KBM-7 (cell line): ENCODE measurements around the gene IL12RB2.

Source experiments
- DNase-seq: peaks from one replicate; pipeline ENCODE4 v3.0.0-alpha.2; 2015
- in situ Hi-C: fragments of 300-500 bp; cut with MboI; formaldehyde crosslinking; loops from 2 replicates; pipeline ENCODE4 v1.14.3; 2020; ENCODE audit warnings: low sequenced_read_pairs, low pct_unique_long_range_greater_than_20kb, mixed read lengths

The IL12RB2 gene

DNA sequence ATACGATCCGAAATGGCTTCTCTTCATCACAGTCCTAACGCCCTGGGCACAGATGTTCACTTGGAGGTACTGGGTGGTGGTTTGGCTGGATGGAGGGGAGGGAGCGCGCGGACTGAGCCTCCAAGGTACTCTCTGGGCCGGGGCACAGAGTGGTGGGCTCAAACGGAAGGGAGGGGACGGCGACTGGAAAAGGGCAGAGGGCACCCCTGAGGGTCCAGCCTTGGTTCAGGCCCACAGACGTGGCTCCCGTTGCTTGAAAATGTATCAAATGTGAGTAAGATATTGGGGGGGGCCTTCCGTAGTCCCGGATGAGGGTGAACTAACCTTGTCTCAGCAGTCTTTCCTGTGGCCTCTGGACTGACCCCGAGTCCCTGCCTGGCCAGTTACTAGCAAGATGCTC is 463 bp downstream of the IL12RB2 start:
- in situ Hi-C loops: no loop called here
- DNase-seq: no peak

- in situ Hi-C loops: no loop called here
- DNase-seq: peak; percentile 32
Observed at GRCh38 chr1:67312615-67313014, 4.9 kb downstream of the IL12RB2 start.

GRCh38 chr1:67313934-67314671 is 6.4 kb downstream of the IL12RB2 start:
- no peak for DNase-seq
- in situ Hi-C loops: no loop called here

- in situ Hi-C loops: no loop called here
Observed at GRCh38 chr1:67314696-67315095, 7.0 kb downstream of the IL12RB2 start.

DNA sequence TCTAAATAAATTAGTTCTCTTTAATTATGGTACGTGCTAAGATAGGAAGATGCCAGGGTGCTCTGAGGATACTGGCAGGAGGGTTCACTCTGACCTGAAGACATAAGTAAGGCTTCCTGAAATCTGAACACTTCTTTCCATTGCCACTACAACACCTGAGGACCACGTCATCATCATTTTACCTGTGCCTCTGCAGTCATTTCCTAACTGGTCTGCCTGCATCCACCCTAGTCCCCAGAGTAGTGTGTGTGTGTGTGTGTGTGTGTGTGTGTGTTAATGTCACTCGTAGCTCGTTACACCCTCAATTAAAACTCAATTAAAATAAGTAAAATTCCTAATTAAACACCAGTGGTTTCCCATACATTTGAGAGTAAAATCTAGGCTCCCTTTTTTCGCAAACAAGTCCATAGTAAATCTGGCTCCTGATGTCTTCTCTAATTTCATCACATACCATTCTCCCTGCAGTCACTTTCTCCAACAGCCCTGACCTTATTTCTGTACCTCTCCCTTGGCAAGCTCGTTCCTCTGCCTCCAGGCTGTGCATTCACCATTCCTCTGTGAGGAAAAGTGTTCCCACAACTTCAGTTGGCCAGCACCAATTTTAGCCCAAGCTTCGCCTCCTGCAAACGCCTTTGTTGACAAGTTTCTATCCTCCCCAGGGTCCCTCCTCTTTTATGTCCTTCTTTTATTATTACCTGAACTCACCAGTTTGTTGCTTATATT is 8.7 kb downstream of the IL12RB2 start:
- in situ Hi-C loops: no loop called here
- DNase-seq: no peak

More at GRCh38 chr1:67314696-67315095, 7.0 kb downstream of the IL12RB2 start:
- no peak for DNase-seq

DNA sequence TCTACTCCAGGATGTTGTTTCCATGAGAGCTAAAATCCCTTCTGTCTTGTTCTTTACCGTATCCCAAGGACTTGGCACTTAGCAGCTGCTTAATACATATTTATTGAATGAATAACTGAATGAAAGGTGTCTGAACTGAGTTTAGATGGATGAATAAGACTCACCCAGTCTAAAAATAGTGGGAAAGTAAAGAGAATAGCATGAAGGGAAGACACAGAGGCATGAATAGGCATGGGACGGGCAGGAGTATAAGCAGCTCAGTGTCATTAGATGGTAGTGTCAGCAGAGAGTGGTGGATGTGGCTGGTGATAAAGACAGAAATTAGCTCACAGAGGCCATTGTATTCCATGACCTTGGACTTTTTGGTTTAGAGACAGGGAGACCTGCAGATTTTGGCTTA is 9.2 kb downstream of the IL12RB2 start:
- DNase-seq: no peak
- in situ Hi-C loops: no loop called here

- in situ Hi-C loops: no loop called here
- no peak for DNase-seq
Observed at GRCh38 chr1:67317803-67318202, 10.1 kb downstream of the IL12RB2 start.

GRCh38 chr1:67322442-67322841 is 14.8 kb downstream of the IL12RB2 start:
- in situ Hi-C loops: no loop called here
- no peak for DNase-seq

DNA sequence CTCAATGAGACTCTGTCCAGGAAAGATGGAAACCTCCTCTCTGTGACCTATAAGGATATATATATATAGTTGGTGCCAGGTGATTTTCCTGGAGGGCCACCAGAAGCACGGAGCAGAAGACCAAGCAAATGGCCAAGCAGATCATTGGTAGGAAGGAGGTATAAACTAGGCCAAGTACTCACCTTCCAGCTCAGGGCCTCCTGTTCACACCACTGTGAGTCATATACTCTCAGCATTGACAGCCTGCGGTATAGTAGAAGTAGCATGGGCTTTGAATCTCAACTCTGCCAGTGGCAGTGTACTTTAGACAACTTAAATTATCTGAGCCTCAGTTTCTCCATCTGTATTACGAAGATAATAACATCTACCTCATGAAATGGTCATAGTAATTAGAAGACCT is 15.4 kb downstream of the IL12RB2 start:
- in situ Hi-C loops: no loop called here
- DNase-seq: no peak

DNA sequence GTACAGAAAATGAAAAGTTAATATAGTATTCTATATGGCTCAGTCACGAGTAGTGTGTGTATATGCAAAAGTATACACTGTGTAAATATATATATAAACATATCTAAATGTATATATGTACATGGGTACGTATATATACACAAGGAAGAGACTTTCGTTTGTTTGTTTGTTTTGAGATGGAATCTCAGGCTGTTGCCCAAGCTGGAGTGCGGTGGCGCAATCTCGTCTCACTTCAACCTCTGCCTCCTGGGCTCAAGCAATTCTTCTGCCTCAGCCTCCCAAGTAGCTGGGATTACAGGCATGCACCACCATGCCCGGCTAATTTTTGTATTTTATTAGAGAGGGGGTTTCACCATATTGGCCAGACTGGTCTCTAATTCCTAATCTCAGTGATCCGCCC is 16.4 kb downstream of the IL12RB2 start:
- in situ Hi-C loops: no loop called here
- no peak for DNase-seq

- in situ Hi-C loops: no loop called here
Observed at GRCh38 chr1:67327864-67328466, 20.3 kb downstream of the IL12RB2 start.

GRCh38 chr1:67332653-67333529 is 25.2 kb downstream of the IL12RB2 start:
- in situ Hi-C loops: no loop called here

More at GRCh38 chr1:67327864-67328466, 20.3 kb downstream of the IL12RB2 start:
- no peak for DNase-seq

DNA sequence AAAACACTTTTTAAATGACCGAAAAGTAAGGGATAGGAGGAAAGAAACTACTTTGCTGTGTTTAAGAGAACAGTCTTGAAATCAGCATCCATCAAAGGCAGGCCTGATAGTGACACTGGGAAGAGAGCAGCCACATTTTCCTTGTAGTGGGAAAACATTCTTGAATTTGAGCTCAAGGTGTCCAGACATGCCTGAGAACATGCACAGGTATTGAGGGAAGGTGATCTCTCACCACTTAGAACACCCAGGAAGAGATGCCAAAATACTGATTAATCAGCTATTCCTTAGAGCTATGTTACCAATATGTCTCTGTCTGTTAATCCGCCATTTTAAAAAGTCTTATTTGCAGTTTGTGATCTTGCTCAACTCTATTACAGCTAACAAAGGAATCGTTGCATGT is 25.9 kb downstream of the IL12RB2 start:
- DNase-seq: no peak
- in situ Hi-C loops: no loop called here

More at GRCh38 chr1:67332653-67333529, 25.2 kb downstream of the IL12RB2 start:
- no peak for DNase-seq

DNA sequence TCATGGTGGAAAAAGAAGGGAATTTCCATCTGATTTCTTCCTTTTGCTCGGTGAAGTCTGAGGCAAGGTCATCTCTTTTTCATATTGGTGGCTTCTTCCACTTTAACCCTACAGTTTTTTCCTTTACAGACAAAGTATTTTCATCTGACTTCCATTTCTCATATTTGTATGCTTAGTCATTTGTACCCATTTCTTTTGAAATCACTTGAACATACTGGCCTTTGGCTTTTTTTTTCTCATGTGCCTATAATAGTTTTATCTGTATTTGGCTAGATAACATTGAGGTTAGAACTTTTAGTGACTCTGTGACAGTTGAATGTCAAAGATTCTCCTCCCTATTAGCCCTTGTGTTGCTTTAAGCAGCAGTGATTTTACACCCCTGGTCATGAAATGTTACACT is 27.7 kb downstream of the IL12RB2 start:
- in situ Hi-C loops: no loop called here
- DNase-seq: no peak

DNA sequence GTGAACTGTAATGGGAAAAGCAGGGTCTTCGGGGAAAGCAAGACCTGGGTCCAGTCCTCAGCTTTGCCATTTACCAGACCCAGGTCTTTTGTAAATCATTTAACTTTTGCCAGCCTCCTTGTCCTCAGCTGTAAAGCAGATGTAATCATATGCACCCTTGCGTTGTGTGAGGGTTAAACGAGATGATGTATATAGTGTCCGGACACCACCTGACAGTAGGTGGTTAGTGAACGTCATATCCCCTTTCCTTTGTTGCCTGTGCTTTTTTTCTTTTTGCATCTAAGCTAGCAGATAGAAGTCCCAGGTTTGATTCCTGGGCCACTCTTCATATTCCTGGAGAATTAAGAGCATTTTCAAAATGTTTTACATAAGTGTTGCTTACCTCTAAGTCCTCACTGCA is 28.5 kb downstream of the IL12RB2 start:
- DNase-seq: no peak
- in situ Hi-C loops: no loop called here

DNA sequence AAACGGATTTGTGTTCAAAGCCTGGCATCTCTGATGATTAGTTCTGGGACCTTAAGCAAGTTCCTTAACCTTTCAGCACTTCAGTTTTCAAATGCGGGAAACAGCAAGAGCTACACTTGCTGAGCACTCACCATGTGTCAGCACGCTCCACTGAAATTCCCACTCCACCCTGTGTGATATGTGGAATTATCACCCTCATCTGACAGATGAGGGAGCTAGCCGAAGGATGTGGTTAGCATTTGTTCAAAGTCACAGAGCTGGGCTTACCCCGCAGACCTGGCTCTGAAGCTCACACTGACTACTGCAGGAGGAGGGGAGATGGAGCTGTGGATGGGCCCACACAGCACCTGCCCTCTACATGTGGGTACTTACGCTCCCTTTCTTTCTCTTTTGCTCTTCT is 29.1 kb downstream of the IL12RB2 start:
- DNase-seq: no peak
- in situ Hi-C loops: no loop called here

- in situ Hi-C loops: no loop called here
- no peak for DNase-seq
Observed at GRCh38 chr1:67338642-67339041, 31.0 kb downstream of the IL12RB2 start.

DNA sequence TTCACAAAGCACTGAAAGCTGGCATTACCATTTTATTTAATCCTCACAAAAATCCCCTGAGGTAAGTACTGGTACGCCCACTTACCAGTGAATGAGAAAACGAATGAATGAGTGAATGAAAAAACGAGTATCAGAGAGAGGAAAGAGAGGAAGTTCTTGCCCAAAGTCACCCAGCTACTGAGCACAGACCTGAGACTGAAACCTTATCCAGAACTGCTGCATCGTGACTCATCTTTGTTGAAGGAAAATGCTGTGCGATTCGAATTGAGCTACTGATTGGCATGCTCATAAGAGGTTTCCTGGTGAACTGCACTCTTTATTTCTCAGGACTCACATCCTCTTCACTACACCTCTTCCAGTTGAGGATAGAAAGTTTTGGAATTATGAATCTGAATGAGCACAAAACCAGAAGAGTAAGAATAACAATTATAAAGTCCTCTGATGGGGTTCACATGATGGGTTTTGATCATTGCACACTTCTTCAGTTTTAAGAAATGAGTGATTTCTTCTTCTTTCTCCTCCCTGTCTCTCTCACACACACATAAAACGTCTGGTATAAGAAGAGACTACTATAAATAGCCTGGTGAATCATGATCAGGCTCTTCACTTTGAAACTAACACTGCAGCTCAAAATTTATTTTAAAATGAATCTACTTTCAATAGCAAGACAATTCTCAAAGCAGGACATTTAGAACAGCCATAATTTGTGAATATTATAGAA is 32.1 kb downstream of the IL12RB2 start:
- in situ Hi-C loops: no loop called here
- no peak for DNase-seq
